PC-3 (cell line): Measurements from ENCODE around the gene RIT2.

Source experiments
- EZH2 ChIP-seq: fragments of 300-600 bp; sonication (generic); IDR thresholded peaks from one replicate; pipeline ENCODE4 v1.6.1; 2017; ENCODE audit warnings: antibody characterized with exemption, mild to moderate bottlenecking, low read length; ENCODE audit not compliant: unreplicated experiment
- EZH2phosphoT487 ChIP-seq: fragments of 300-600 bp; sonication (generic); IDR thresholded peaks from 2 replicates; pipeline ENCODE4 v1.6.1; 2018; ENCODE audit warnings: mild to moderate bottlenecking, antibody characterized with exemption, low read length, borderline replicate concordance
- TF ChIP-seq, protein P1 (sequence below): fragments of 300-600 bp; sonication (generic); conservative IDR thresholded peaks from 2 replicates; pipeline ENCODE4 v1.5.1; 2017; ENCODE audit warnings: antibody characterized with exemption, low read depth, mild to moderate bottlenecking, low read length

DNA sequence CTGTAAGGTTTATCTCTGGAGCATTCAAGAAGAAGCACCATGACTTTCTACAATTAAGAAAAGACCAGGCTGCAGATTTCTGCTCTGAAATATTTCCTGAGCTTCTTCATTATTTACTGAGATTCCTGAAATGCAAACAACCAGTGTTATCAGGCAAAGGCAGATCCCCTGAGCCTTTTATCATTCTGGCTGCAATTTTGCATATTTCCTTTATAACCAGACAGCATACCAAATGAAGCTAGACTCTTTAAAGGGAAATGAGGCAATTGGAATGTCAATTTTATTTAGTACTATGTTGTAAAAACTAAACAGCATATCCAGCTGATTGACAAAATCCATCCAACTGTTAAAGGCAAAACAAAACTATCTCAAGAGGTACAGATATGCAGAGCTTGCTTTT is 372.5 kb downstream of the RIT2 start:
- TF ChIP-seq, protein P1, sequence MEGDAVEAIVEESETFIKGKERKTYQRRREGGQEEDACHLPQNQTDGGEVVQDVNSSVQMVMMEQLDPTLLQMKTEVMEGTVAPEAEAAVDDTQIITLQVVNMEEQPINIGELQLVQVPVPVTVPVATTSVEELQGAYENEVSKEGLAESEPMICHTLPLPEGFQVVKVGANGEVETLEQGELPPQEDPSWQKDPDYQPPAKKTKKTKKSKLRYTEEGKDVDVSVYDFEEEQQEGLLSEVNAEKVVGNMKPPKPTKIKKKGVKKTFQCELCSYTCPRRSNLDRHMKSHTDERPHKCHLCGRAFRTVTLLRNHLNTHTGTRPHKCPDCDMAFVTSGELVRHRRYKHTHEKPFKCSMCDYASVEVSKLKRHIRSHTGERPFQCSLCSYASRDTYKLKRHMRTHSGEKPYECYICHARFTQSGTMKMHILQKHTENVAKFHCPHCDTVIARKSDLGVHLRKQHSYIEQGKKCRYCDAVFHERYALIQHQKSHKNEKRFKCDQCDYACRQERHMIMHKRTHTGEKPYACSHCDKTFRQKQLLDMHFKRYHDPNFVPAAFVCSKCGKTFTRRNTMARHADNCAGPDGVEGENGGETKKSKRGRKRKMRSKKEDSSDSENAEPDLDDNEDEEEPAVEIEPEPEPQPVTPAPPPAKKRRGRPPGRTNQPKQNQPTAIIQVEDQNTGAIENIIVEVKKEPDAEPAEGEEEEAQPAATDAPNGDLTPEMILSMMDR: no peak
- TF ChIP-seq EZH2 (no peak), EZH2phosphoT487 (no peak)
